H1 (cell line): ENCODE measurements around the gene MBD3L4. TPM values are rescaled to one million over a fixed set of nuclear protein-coding genes. Genes with fewer than 3 reads are reported as not detected.

Source experiments
- CTCF ChIA-PET: fragments of 300-600 bp; sonication (Branson Sonifier 250); formaldehyde crosslinking; loops from one replicate; lab custom pipeline; 2021; ENCODE audit not compliant: partially characterized antibody; lab: Charles Lee
- POLR2A ChIA-PET: fragments of 300-600 bp; sonication (Branson Sonifier 250); formaldehyde crosslinking; loops from one replicate; lab custom pipeline; 2021; ENCODE audit warnings: inconsistent platforms; ENCODE audit not compliant: partially characterized antibody; lab: Charles Lee
- DNase-seq, 2 experiments: peaks; one replicate each; pipeline versions ENCODE4 v3.0.0 to v3.0.0-alpha.2; 2010 to 2022; ENCODE audit warnings: low spot score in 2 of 2, low read depth in 1 of 2, mixed read lengths in 1 of 2
- FAIRE-seq: peaks from 2 replicates; lab custom pipeline; 2011; peaks lifted over from hg19 to GRCh38; lab: Jason Lieb, UNC
- H2AFZ ChIP-seq: 2 replicates; pipeline ENCODE4 v1.8.1; 2012; ENCODE audit warnings: low read length, inconsistent platforms
- H2AK5ac ChIP-seq: 2 replicates; pipeline ENCODE4 v1.6.1; 2013; ENCODE audit warnings: low read depth, low read length
- H2BK120ac ChIP-seq: replicated peaks from 2 replicates; pipeline ENCODE3; 2013; ENCODE audit warnings: low read depth, low read length, inconsistent platforms
- H2BK12ac ChIP-seq: 2 replicates; pipeline ENCODE4 v1.6.1; 2013; ENCODE audit warnings: low read depth, low read length
- H2BK15ac ChIP-seq: 2 replicates; pipeline ENCODE4 v1.6.1; 2013; ENCODE audit warnings: low read length
- H2BK20ac ChIP-seq: 2 replicates; pipeline ENCODE4 v1.6.1; 2013; ENCODE audit warnings: low read length
- H2BK5ac ChIP-seq: 2 replicates; pipeline ENCODE4 v1.6.1; 2013; ENCODE audit warnings: low read depth, low read length
- H3K14ac ChIP-seq: 2 replicates; pipeline ENCODE4 v1.6.1; 2013; ENCODE audit warnings: inconsistent platforms; ENCODE audit not compliant: insufficient read length
- H3K18ac ChIP-seq: 2 replicates; pipeline ENCODE4 v1.6.1; 2013; ENCODE audit warnings: low read length; ENCODE audit errors: extremely low read depth
- H3K23ac ChIP-seq: 2 replicates; pipeline ENCODE4 v1.6.1; 2013; ENCODE audit warnings: inconsistent platforms; ENCODE audit not compliant: insufficient read length
- H3K23me2 ChIP-seq: 2 replicates; pipeline ENCODE4 v1.6.1; 2013; ENCODE audit warnings: low read depth, low read length
- H3K27ac ChIP-seq: 2 replicates; pipeline ENCODE4 v1.6.1; 2011; ENCODE audit warnings: low read depth, low read length, inconsistent platforms
- H3K27me3 ChIP-seq, 4 experiments: replicated peaks in 1 of 4; 1 replicate in 1 of 4; 2 replicates in 3 of 4; pipeline versions ENCODE4 v1.6.1 to v1.8.1; 2011 to 2013; ENCODE audit warnings: low read length in 3 of 4, mild to moderate bottlenecking in 3 of 4, inconsistent platforms in 2 of 4, mixed read lengths in 2 of 4, moderate library complexity in 1 of 4; ENCODE audit not compliant: control insufficient read depth in 3 of 4, insufficient read depth in 3 of 4; ENCODE audit errors: extremely low read depth in 1 of 4
- H3K36me3 ChIP-seq, 4 experiments: 2 replicates each; pipeline versions ENCODE4 v1.6.1 to v1.8.1; 2011 to 2013; ENCODE audit warnings: mild to moderate bottlenecking in 4 of 4, low read length in 3 of 4, moderate library complexity in 2 of 4, control low read depth in 1 of 4, inconsistent platforms in 1 of 4; ENCODE audit not compliant: insufficient read depth in 4 of 4, control insufficient read depth in 2 of 4
- H3K4ac ChIP-seq: replicated peaks from 2 replicates; pipeline ENCODE3; 2013; ENCODE audit warnings: low read length, low read depth, mixed read lengths, inconsistent platforms; ENCODE audit not compliant: insufficient read length
- H3K4me1 ChIP-seq, 4 experiments: replicated peaks in 1 of 4; 1 replicate in 1 of 4; 2 replicates in 3 of 4; pipeline versions ENCODE4 v1.6.1 to v1.8.1; 2011 to 2013; ENCODE audit warnings: low read length in 3 of 4, inconsistent platforms in 2 of 4, mixed read lengths in 1 of 4; ENCODE audit not compliant: insufficient read depth in 4 of 4, control insufficient read depth in 3 of 4
- H3K4me2 ChIP-seq, 2 experiments: 2 replicates each; pipeline versions ENCODE4 v1.6.1 to v1.8.1; 2011 to 2013; ENCODE audit warnings: low read depth in 2 of 2, low read length in 2 of 2, control low read depth in 1 of 2, inconsistent platforms in 1 of 2, mild to moderate bottlenecking in 1 of 2; ENCODE audit not compliant: insufficient read depth in 1 of 2
- H3K4me3 ChIP-seq, 4 experiments: fragments of 200-600, 300-600 bp in 1 of 4; sonication (generic), shearing (Covaris generic), sonication (Bioruptor Twin) in 1 of 4; 2 replicates each; pipeline versions ENCODE4 v1.5.1 to v1.8.1; 2011 to 2016; ENCODE audit warnings: low read length in 4 of 4, low read depth in 3 of 4, control low read depth in 2 of 4, inconsistent platforms in 2 of 4, mild to moderate bottlenecking in 2 of 4, mixed read lengths in 1 of 4, moderate library complexity in 1 of 4; ENCODE audit not compliant: insufficient read depth in 2 of 4; ENCODE audit errors: extremely low read depth in 1 of 4
- H3K56ac ChIP-seq: replicated peaks from 2 replicates; pipeline ENCODE3; 2013; ENCODE audit warnings: low read depth, mild to moderate bottlenecking, mixed read lengths, low read length, inconsistent platforms; ENCODE audit not compliant: insufficient read length
- H3K79me1 ChIP-seq: 2 replicates; pipeline ENCODE4 v1.6.1; 2013; ENCODE audit warnings: low read depth, low read length, control low read depth
- H3K79me2 ChIP-seq, 2 experiments: 2 replicates each; pipeline versions ENCODE4 v1.6.1 to v1.8.1; 2012 to 2013; ENCODE audit warnings: low read length in 2 of 2, mild to moderate bottlenecking in 2 of 2, inconsistent platforms in 1 of 2; ENCODE audit not compliant: insufficient read depth in 2 of 2, control insufficient read depth in 1 of 2
- H3K9ac ChIP-seq, 4 experiments: replicated peaks in 1 of 4; 1 replicate in 1 of 4; 2 replicates in 3 of 4; pipeline versions ENCODE4 v1.6.1 to v1.8.1; 2011 to 2013; ENCODE audit warnings: low read depth in 3 of 4, low read length in 3 of 4, control low read depth in 2 of 4, mild to moderate bottlenecking in 2 of 4, moderate library complexity in 2 of 4, inconsistent platforms in 1 of 4; ENCODE audit errors: extremely low read depth in 1 of 4
- H3K9me3 ChIP-seq, 2 experiments: 2 replicates each; pipeline versions ENCODE4 v1.6.1 to v1.8.1; 2012 to 2013; ENCODE audit warnings: mild to moderate bottlenecking in 2 of 2, moderate library complexity in 2 of 2, control low read depth in 1 of 2, inconsistent platforms in 1 of 2, low read depth in 1 of 2, low read length in 1 of 2, mixed read lengths in 1 of 2; ENCODE audit not compliant: insufficient read depth in 2 of 2
- H4K20me1 ChIP-seq, 2 experiments: replicated peaks in 1 of 2; 2 replicates each; pipeline versions ENCODE3 to v1.8.1; 2011 to 2013; ENCODE audit warnings: inconsistent platforms in 2 of 2, low read length in 2 of 2, mild to moderate bottlenecking in 1 of 2; ENCODE audit not compliant: insufficient read depth in 2 of 2, control insufficient read depth in 1 of 2
- H4K5ac ChIP-seq: 2 replicates; pipeline ENCODE4 v1.6.1; 2013; ENCODE audit warnings: low read length, low read depth, mixed read lengths, inconsistent platforms; ENCODE audit not compliant: insufficient read length
- H4K8ac ChIP-seq: 2 replicates; pipeline ENCODE4 v1.8.0; 2013; ENCODE audit warnings: mild to moderate bottlenecking, moderate library complexity, low read length, inconsistent platforms; ENCODE audit not compliant: insufficient read depth; ENCODE audit errors: extremely low read depth
- H4K91ac ChIP-seq: replicated peaks from 2 replicates; pipeline ENCODE3; 2013; ENCODE audit warnings: low read length, mixed read lengths, inconsistent platforms; ENCODE audit not compliant: insufficient read length
- EP300 ChIP-seq, 2 experiments: IDR thresholded peaks; 1 replicate in 1 of 2; 2 replicates in 1 of 2; pipeline ENCODE4 v1.6.1; 2011 to 2012; ENCODE audit warnings: low read depth in 2 of 2, low read length in 2 of 2, mild to moderate bottlenecking in 2 of 2, borderline replicate concordance in 1 of 2, inconsistent platforms in 1 of 2, moderate library complexity in 1 of 2
- HDAC2 ChIP-seq, 2 experiments: fragments of 300-600 bp in 1 of 2; sonication (generic) in 1 of 2; IDR thresholded peaks; 2 replicates each; pipeline ENCODE4 v1.6.1; 2011 to 2012; ENCODE audit warnings: low read depth in 2 of 2, low read length in 2 of 2, mild to moderate bottlenecking in 2 of 2, moderate library complexity in 2 of 2, borderline replicate concordance in 1 of 2, inconsistent platforms in 1 of 2
- PHF8 ChIP-seq: fragments of 200-600 bp; sonication (generic); conservative IDR thresholded peaks from 2 replicates; pipeline ENCODE4 v1.7.1; 2012; ENCODE audit warnings: low read depth, mild to moderate bottlenecking, inconsistent platforms, low read length, moderate library complexity
- POLR2AphosphoS5 ChIP-seq: IDR thresholded peaks from 2 replicates; pipeline ENCODE4 v1.6.1; 2011; ENCODE audit warnings: low read depth, low read length
- SIN3A ChIP-seq, 2 experiments: IDR thresholded peaks in 1 of 2; conservative IDR thresholded peaks in 1 of 2; 2 replicates each; pipeline ENCODE4 v1.6.1; 2011 to 2012; ENCODE audit warnings: low read length in 2 of 2, improper control_type of control experiment in 1 of 2, low read depth in 1 of 2, mild to moderate bottlenecking in 1 of 2
- TEAD4 ChIP-seq: IDR thresholded peaks from 2 replicates; pipeline ENCODE4 v1.6.1; 2012; ENCODE audit warnings: low read depth, low read length, inconsistent platforms, mixed read lengths
- ZNF274 ChIP-seq: IDR thresholded peaks from 2 replicates; pipeline ENCODE4 v1.7.0; 2012; ENCODE audit warnings: low read length, borderline replicate concordance; ENCODE audit errors: extremely low read depth
- WGBS, 2 experiments: shearing (Covaris generic) in 1 of 2; methylation state at CpG; one replicate each; pipeline versions ENCODE4 v1.1.6 to v1.1.7; 2013 to 2015; ENCODE audit warnings: low lambda C conversion rate in 2 of 2, mixed read lengths in 2 of 2, inconsistent platforms in 1 of 2, low coverage in 1 of 2, missing lambda C conversion rate in 1 of 2; ENCODE audit not compliant: insufficient replicate concordance in 2 of 2, insufficient coverage in 1 of 2, insufficient read length in 1 of 2; ENCODE audit errors: extremely low coverage in 1 of 2, missing lambda C conversion rate in 1 of 2; 5-methylcytosine and 5-hydroxymethylcytosine counted together
- polyA plus RNA-seq, 7 experiments: library from polyadenylated mRNA; depleted of rRNA in 3 of 7; stranded (reverse) in 5 of 7; unstranded in 2 of 7; fragments of >200 nt in 5 of 7; fragments of 200-250 nt in 2 of 7; gene quantifications; 1 replicate in 5 of 7; 2 replicates in 1 of 7; 4 replicates in 1 of 7; pipeline versions ENCODE4 v1.2.1 to v1.2.3, GENCODE V29; 2011 to 2013; ENCODE audit warnings: missing spikeins in 2 of 7, mixed read lengths in 2 of 7
- total RNA-seq: library from RNA; stranded (reverse); fragmentation: NEBNext Ultra II Directional; extraction: Animal tissue kit (Norgen Biotek cat#: 25700); gene quantifications from 2 replicates; pipeline ENCODE4 v1.2.1, GENCODE V29; 2021
- TF ChIP-seq, protein P1 (sequence below): IDR thresholded peaks from 2 replicates; pipeline ENCODE4 v1.6.1; 2011; ENCODE audit warnings: low read length, improper control_type of control experiment

Gene MBD3L4
- total and polyA plus RNA-seq, 2 of the 8 experiments (the other 6 are each of a cell fraction or from before 2014, with no cell fraction given), result not detected

DNA sequence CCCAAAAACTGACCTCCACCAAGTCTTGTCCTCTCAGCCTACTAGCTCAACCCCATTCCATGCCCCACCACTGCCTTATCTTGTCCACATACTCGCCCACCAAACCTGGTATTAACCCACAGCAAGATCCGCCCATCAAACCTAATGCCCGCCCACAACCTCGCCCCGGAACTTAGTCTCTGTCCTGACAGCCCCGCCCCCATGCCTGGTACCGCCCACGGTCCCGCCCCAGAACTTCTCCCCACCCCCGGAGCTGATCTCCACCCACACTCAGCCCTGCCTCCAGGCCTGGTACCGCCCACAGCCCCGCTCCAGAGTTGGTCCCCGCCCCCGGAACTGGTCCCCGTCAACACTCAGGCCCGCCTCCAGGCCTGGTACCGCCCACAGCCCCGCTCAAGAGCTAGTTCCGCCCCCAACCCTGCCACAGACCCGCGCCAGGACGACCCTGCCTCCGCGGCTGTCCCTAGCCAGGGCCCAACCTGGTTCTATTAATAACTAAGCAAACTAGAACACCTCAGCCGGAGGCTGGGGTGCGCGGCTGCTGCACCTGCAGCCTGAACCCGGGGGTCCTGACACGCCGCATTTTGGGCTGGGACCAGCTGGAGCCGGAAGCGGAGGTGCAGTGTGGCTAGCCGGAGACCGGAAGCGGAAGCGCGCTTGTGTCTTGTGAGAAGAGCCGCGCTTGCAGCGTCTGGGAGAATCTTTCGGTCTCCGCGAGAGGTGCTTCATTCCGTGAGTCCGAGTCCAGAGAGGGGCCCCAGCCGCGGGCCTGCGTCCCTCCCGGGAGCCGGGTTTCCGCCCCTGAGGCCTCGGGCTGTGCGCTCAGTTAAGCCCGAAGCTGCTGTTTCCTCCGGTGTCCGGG is 29.3 kb upstream of the MBD3L4 start, which contains the start of gene ZNF557:
Gene ZNF557, plus strand, starts transcription at position 662 of the 862 bp plus-strand sequence. CDS start 5,372 bp downstream, outside the sequence.
- peak within 1 kb of the TSS; percentile 93; the same call in 1 of the 2 replicates for H4K8ac ChIP-seq
- peak within 1 kb of the TSS; percentile 56 to 79 (median 58) for H3K9ac ChIP-seq
- DNase-seq (peak; percentile 87 to 97), FAIRE-seq (no peak)
- H3K23ac ChIP-seq, result no peak within 1 kb of the TSS
- no peaks in the 10 kb centered on the region for H4K20me1 ChIP-seq
- no peak within 1 kb of the TSS for H2BK12ac ChIP-seq
- no peak within 1 kb of the TSS for H3K56ac ChIP-seq
- no peak within 1 kb of the TSS for H2BK20ac ChIP-seq
- H3K36me3 ChIP-seq, result peaks cover 5 to 19% (median 10%) of the 10 kb centered on the region in 4 experiments; a peak in 7 of 8 replicates
- ChIA-PET POLR2A (interaction anchor here (0.9 to 1.8 kb wide), 6 partner anchors 10 to 317 kb away, joined by 3 to 8 read pairs (median 3); no protein-coding TSS in a partner anchor), CTCF (interaction anchor here (0.5 to 1.1 kb wide), 2 partner anchors 311 to 1453 kb away, joined by 3 to 4 read pairs; no protein-coding TSS in a partner anchor)
- peaks cover 2% of the 10 kb centered on the region; the same call in 1 of the 2 replicates for H3K23me2 ChIP-seq
- H2AK5ac ChIP-seq, result no peak within 1 kb of the TSS
- peak within 1 kb of the TSS; percentile 93 for H4K5ac ChIP-seq
- H4K91ac ChIP-seq, result no peak within 1 kb of the TSS
- H3K9me3 ChIP-seq, result peaks cover 6 to 10% of the 10 kb centered on the region in 2 experiments; a peak in 2 of 4 replicates
- H2BK5ac ChIP-seq, result no peak within 1 kb of the TSS
- no peak within 1 kb of the TSS for H2BK15ac ChIP-seq
- H3K4ac ChIP-seq, result no peak within 1 kb of the TSS
- H3K14ac ChIP-seq, result no peak within 1 kb of the TSS
- no peaks in the 10 kb centered on the region for H3K79me1 ChIP-seq
- peak within 1 kb of the TSS; percentile 45; the same call in 1 of the 2 replicates for H3K27ac ChIP-seq
- H3K4me3 ChIP-seq, result peak within 1 kb of the TSS; percentile 85 to 95 (median 90)
- 2% methylated on average over 51 of the region's 56 CpGs; no CpG with 5 or more reads in 1 of the 2 experiments for WGBS, 2 experiments
- peak within 1 kb of the TSS; percentile 88 for H2AFZ ChIP-seq
- peak within 1 kb of the TSS; percentile 66 to 79 for H3K4me2 ChIP-seq
- H3K4me1 ChIP-seq, result no peaks in the 10 kb centered on the region
- H3K18ac ChIP-seq, result no peak within 1 kb of the TSS; the same call in 1 of the 2 replicates
- H3K79me2 ChIP-seq, result peaks cover 0 to 8% of the 10 kb centered on the region in 2 experiments; a peak in 2 of 4 replicates
- H3K27me3 ChIP-seq, result no peaks in the 10 kb centered on the region
- no peak within 1 kb of the TSS for H2BK120ac ChIP-seq
- TF ChIP-seq SIN3A (conservative IDR thresholded peaks at IDR 0.05 in 1 of 2, IDR thresholded peaks at IDR 0.05 in 1 of 2; ENCODE audit: low read depth in 1 of 2, low read length in 2 of 2) (peak; percentile 9 to 93; a peak in 2 of 4 replicates), TEAD4 (no peak), PHF8 (peak; percentile 79), HDAC2 (IDR thresholded peaks at IDR 0.05; ENCODE audit: borderline replicate concordance in 1 of 2, low read depth in 2 of 2, low read length in 2 of 2) (peak in 1 of 2 experiments; percentile 41; a peak in 2 of 4 replicates), EP300 (IDR thresholded peaks at IDR 0.05; ENCODE audit: borderline replicate concordance in 1 of 2, low read depth in 2 of 2, low read length in 2 of 2) (no peak), ZNF274 (no peak), POLR2AphosphoS5 (peak; percentile 31; the same call in 1 of the 2 replicates)
- TF ChIP-seq, protein P1, sequence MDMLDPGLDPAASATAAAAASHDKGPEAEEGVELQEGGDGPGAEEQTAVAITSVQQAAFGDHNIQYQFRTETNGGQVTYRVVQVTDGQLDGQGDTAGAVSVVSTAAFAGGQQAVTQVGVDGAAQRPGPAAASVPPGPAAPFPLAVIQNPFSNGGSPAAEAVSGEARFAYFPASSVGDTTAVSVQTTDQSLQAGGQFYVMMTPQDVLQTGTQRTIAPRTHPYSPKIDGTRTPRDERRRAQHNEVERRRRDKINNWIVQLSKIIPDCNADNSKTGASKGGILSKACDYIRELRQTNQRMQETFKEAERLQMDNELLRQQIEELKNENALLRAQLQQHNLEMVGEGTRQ, result 0 out of 2 replicates have a peak, but pooled peaks have one; percentile 1
